Endodermal cell (in vitro differentiated cells): ENCODE results near the gene NEUROD1. TPM values are rescaled to one million over a fixed set of nuclear protein-coding genes. Genes with fewer than 3 reads are reported as not detected.

ENCODE experiments used
- DNase-seq: peaks from one replicate; pipeline ENCODE4 v3.0.0-alpha.2; 2017
- H3K27ac ChIP-seq: 2 replicates; pipeline ENCODE4 v1.5.1; 2013; ENCODE audit warnings: mild to moderate bottlenecking, low read depth, low read length, moderate library complexity
- H3K27me3 ChIP-seq: 2 replicates; pipeline ENCODE4 v1.6.1; 2013; ENCODE audit warnings: mild to moderate bottlenecking, low read length, moderate library complexity; ENCODE audit not compliant: insufficient read depth, control insufficient read depth, poor library complexity, severe bottlenecking
- H3K36me3 ChIP-seq: 2 replicates; pipeline ENCODE4 v1.7.0; 2013; ENCODE audit warnings: mild to moderate bottlenecking, low read length, moderate library complexity; ENCODE audit not compliant: control insufficient read depth, insufficient read depth
- H3K4me1 ChIP-seq: one replicate; pipeline ENCODE4 v1.7.0; 2013; ENCODE audit warnings: low read length; ENCODE audit not compliant: control insufficient read depth, insufficient read depth
- H3K4me3 ChIP-seq: 2 replicates; pipeline ENCODE4 v1.5.1; 2013; ENCODE audit warnings: mild to moderate bottlenecking, low read length, moderate library complexity
- H3K9ac ChIP-seq: 2 replicates; pipeline ENCODE4 v1.6.1; 2013; ENCODE audit warnings: mild to moderate bottlenecking, low read length, moderate library complexity; ENCODE audit not compliant: poor library complexity, severe bottlenecking; ENCODE audit errors: extremely low read depth
- H3K9me3 ChIP-seq: 2 replicates; pipeline ENCODE4 v1.6.1; 2013; ENCODE audit warnings: mild to moderate bottlenecking, low read length, moderate library complexity; ENCODE audit not compliant: control insufficient read depth
- H3K27ac Mint-ChIP-seq: 2 replicates; pipeline ENCODE4 v1.8.0; 2020; ENCODE audit warnings: mixed read lengths
- H3K27me3 Mint-ChIP-seq: 2 replicates; pipeline ENCODE4 v1.8.0; 2021; ENCODE audit warnings: mild to moderate bottlenecking, mixed read lengths; ENCODE audit not compliant: insufficient read depth
- H3K36me3 Mint-ChIP-seq: 2 replicates; pipeline ENCODE4 v1.8.0; 2020; ENCODE audit warnings: low read depth, mixed read lengths
- H3K4me1 Mint-ChIP-seq: 2 replicates; pipeline ENCODE4 v1.8.0; 2020; ENCODE audit warnings: mixed read lengths
- H3K4me3 Mint-ChIP-seq: 2 replicates; pipeline ENCODE4 v1.8.0; 2020; ENCODE audit warnings: mild to moderate bottlenecking, moderate library complexity, mixed read lengths
- H3K9me3 Mint-ChIP-seq: 2 replicates; pipeline ENCODE4 v1.8.0; 2020; ENCODE audit warnings: mild to moderate bottlenecking, mixed read lengths
- WGBS, 2 experiments: methylation state at CpG; one replicate each; pipeline versions ENCODE4 v1.1.5 to v1.1.7; 2013; ENCODE audit warnings: missing lambda C conversion rate in 2 of 2, mixed read lengths in 1 of 2; ENCODE audit not compliant: insufficient coverage in 1 of 2, insufficient read length in 1 of 2; 5-methylcytosine and 5-hydroxymethylcytosine counted together
- total RNA-seq, 2 donors: library from RNA; stranded (reverse); fragmentation: NEBNext Ultra II Directional in 1 of 2; extraction: Animal tissue kit (Norgen Biotek cat#: 25700) in 1 of 2; gene quantifications; 2 replicates in 1 of 2; 3 replicates in 1 of 2; pipeline ENCODE4 v1.2.1, GENCODE V29; 2021
- TF ChIP-seq, protein P1 (sequence below): fragments of 200-600 bp; sonication (generic); conservative IDR thresholded peaks from 2 replicates; pipeline ENCODE4 v1.5.0; 2021; ENCODE audit warnings: antibody characterized with exemption, mild to moderate bottlenecking

The NEUROD1 gene
- total RNA-seq, 2 donors from 2014 or later: not detected

DNA sequence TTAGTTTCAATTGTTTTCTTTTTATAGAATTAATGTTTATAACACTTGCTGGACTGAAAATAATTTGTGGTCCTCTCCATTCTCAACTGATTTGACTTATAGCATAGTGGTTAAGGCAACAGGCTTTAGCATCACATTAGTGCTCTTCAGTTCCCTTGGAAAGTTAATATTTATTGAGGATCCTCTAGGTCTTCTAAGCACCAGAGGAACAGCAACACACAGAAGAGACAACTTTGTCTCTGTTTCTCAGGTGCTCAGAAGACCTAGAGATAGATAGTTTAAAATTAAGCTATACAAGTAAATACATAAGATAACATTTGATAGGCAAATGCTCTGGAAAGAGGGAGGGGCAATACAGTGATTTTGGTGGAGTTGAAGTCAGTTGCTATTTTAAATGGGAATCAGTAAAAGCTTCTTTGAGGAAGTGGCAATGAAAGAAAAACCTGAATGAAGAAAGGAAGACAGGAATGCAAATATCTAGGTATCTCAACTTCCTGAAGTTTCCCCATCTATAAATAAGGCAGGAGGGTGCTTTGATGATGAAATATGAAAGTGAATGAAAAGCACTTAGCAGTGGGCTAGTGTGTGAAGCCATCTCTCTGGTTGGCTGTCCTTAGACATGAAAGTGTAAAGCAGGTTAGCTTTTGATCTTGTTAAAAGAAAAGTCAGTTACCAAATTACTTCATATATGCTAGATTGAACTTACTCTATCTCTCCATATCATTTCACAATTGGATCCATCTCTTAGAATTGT, 7.9 kb downstream of the NEUROD1 start:
- H3K27ac Mint-ChIP-seq: no peak overlapping the region
- H3K36me3 ChIP-seq: no peaks in the 10 kb centered on the region
- no peaks in the 10 kb centered on the region for H3K9me3 ChIP-seq
- H3K9me3 Mint-ChIP-seq: no peaks in the 10 kb centered on the region
- H3K4me3 ChIP-seq: no peak overlapping the region
- peaks cover 2% of the 10 kb centered on the region for H3K4me1 ChIP-seq
- no peak overlapping the region for H3K9ac ChIP-seq
- H3K27me3 Mint-ChIP-seq: peaks cover 62% of the 10 kb centered on the region
- TF ChIP-seq, protein P1, sequence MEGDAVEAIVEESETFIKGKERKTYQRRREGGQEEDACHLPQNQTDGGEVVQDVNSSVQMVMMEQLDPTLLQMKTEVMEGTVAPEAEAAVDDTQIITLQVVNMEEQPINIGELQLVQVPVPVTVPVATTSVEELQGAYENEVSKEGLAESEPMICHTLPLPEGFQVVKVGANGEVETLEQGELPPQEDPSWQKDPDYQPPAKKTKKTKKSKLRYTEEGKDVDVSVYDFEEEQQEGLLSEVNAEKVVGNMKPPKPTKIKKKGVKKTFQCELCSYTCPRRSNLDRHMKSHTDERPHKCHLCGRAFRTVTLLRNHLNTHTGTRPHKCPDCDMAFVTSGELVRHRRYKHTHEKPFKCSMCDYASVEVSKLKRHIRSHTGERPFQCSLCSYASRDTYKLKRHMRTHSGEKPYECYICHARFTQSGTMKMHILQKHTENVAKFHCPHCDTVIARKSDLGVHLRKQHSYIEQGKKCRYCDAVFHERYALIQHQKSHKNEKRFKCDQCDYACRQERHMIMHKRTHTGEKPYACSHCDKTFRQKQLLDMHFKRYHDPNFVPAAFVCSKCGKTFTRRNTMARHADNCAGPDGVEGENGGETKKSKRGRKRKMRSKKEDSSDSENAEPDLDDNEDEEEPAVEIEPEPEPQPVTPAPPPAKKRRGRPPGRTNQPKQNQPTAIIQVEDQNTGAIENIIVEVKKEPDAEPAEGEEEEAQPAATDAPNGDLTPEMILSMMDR: no peak
- peaks cover 9% of the 10 kb centered on the region for H3K4me1 Mint-ChIP-seq
- DNase-seq: no peak
- no peak overlapping the region for H3K27ac ChIP-seq
- H3K36me3 Mint-ChIP-seq: no peaks in the 10 kb centered on the region
- H3K4me3 Mint-ChIP-seq: no peak overlapping the region
- H3K27me3 ChIP-seq: peaks cover 63% of the 10 kb centered on the region

DNA sequence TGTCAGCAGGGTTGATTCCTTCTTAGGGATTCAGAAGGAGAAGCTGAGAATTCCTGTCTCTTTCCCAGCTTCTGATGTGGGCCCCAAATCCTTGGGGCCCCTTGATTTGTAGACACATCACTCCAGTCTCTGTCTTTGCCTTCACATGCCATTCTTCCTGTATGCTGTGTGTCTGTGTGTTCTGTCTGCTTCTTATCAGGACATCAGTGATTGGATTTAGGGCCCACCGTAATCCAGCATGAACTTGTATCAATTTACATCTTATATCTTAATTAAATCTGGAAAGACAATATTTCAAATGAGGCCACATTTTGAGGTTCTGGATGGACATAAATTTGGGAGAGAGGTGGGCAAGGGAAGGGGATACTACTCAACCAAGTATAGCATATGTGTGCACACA, 9.7 kb downstream of the NEUROD1 start:
- Histone ChIP-seq H3K36me3 (no peaks in the 10 kb centered on the region), H3K9ac (no peak overlapping the region), H3K4me3 (no peak overlapping the region), H3K4me1 (peaks cover 2% of the 10 kb centered on the region), H3K9me3 (peaks cover 8% of the 10 kb centered on the region), H3K27ac (no peak overlapping the region), H3K27me3 (peaks cover 45% of the 10 kb centered on the region)
- TF ChIP-seq, protein P1: no peak
- Mint-ChIP-seq H3K9me3 (peaks cover 8% of the 10 kb centered on the region), H3K36me3 (no peaks in the 10 kb centered on the region), H3K4me1 (peaks cover 9% of the 10 kb centered on the region), H3K27ac (no peak overlapping the region), H3K4me3 (no peak overlapping the region), H3K27me3 (peaks cover 51% of the 10 kb centered on the region)
- DNase-seq: no peak
- WGBS, 2 experiments: 71% methylated on average over 1 of the region's 1 CpG; no CpG with 5 or more reads in 1 of the 2 experiments

DNA sequence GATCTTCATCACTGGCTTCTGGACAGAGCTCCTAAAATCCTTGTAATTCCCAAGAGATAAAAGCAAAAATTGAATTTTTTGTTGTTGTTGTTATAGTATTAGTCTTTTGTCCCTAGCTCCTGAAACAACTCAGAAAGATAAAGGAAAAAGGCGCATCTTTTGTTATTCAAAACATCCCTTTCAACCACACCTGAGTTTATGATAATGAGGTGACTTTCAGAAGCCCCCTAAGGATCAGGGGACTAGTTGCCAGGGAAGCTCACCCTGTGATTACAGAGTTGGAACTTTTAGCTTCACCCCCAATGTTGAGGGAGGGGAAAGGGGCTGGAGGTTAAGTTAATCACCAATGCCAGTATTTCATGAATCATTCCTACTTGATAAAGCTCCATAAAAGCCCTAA, 13.1 kb downstream of the NEUROD1 start:
- no peak for DNase-seq
- Histone ChIP-seq H3K9ac (no peak overlapping the region), H3K27me3 (peaks cover 11% of the 10 kb centered on the region), H3K27ac (no peak overlapping the region), H3K36me3 (no peaks in the 10 kb centered on the region), H3K9me3 (peaks cover 9% of the 10 kb centered on the region), H3K4me1 (peaks cover 2% of the 10 kb centered on the region), H3K4me3 (no peak overlapping the region)
- WGBS, 2 experiments: 80% methylated on average over 1 of the region's 1 CpG; no CpG with 5 or more reads in 1 of the 2 experiments
- Mint-ChIP-seq H3K36me3 (no peaks in the 10 kb centered on the region), H3K4me3 (no peak overlapping the region), H3K27ac (no peak overlapping the region), H3K4me1 (peaks cover 9% of the 10 kb centered on the region), H3K9me3 (peaks cover 14% of the 10 kb centered on the region), H3K27me3 (peaks cover 27% of the 10 kb centered on the region)
- TF ChIP-seq, protein P1: no peak
